ENCODE measurements around the gene UBE2N.

Gene UBE2N

DNA sequence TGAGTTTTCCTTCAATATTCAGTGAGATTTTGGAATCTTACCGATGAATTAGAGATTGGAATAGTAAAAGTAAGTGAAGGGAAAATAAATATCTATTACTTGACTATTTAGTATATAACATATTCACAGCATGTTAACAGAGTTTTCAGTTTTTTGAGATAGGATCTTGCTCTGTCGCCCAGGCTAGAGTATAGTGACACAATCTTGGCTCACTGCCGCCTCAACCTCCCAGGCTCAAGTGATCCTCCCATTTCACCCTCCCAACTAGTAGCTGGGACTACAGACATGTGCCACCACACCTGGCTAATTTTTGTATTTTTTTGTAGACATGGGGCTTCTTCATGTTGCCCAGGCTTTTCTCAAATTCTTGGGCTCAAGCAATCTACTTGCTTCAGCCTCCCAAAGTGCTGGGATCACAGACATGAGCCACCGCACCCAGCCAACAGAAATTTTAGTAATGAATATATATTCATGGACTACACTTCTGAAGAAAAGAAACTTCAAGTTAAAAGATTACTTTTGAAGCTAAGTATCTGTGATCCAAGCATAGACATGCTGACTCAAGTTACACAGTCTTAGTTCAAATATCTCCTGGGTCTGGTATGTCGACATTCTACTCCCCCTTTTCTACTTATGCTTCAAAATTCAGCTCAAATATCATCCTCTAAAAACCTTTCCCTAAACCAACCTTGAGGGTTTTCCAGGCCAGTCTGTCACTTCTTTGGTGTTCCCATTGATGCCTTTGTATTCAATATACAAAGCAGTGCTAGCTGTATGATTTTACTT, 13.8 kb downstream of the UBE2N start:
- H3K36me3 ChIP-seq (ENCODE audit: insufficient read depth, low read length) = no peaks in the 10 kb centered on the region
- H3F3A ChIP-seq (ENCODE audit: low read depth) = no peaks in the 10 kb centered on the region
- H3K27me3 ChIP-seq (ENCODE audit: insufficient read depth, low read length, poor library complexity, severe bottlenecking) = no peaks in the 10 kb centered on the region
- TF ChIP-seq, protein P1, sequence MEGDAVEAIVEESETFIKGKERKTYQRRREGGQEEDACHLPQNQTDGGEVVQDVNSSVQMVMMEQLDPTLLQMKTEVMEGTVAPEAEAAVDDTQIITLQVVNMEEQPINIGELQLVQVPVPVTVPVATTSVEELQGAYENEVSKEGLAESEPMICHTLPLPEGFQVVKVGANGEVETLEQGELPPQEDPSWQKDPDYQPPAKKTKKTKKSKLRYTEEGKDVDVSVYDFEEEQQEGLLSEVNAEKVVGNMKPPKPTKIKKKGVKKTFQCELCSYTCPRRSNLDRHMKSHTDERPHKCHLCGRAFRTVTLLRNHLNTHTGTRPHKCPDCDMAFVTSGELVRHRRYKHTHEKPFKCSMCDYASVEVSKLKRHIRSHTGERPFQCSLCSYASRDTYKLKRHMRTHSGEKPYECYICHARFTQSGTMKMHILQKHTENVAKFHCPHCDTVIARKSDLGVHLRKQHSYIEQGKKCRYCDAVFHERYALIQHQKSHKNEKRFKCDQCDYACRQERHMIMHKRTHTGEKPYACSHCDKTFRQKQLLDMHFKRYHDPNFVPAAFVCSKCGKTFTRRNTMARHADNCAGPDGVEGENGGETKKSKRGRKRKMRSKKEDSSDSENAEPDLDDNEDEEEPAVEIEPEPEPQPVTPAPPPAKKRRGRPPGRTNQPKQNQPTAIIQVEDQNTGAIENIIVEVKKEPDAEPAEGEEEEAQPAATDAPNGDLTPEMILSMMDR (conservative IDR thresholded peaks at IDR 0.05; ENCODE audit: low read length) = no peak
- no peak for TF ChIP-seq EZH2phosphoT487 (IDR thresholded peaks at IDR 0.05; ENCODE audit: borderline replicate concordance)
- H4K20me1 ChIP-seq (ENCODE audit: insufficient read depth, low read length, poor library complexity, severe bottlenecking) = peaks cover 90% of the 10 kb centered on the region
- H3K79me2 ChIP-seq (ENCODE audit: insufficient read depth, low read length) = peaks cover 100% of the 10 kb centered on the region
- peaks cover 16% of the 10 kb centered on the region for H3K4me1 ChIP-seq (ENCODE audit: insufficient read depth, low read length, poor library complexity, severe bottlenecking)
- H2AFZ ChIP-seq (ENCODE audit: low read length) = no peak overlapping the region
- H3K9me3 ChIP-seq (ENCODE audit: insufficient read depth, low read depth, low read length) = no peaks in the 10 kb centered on the region
- no peak overlapping the region for H3K9ac ChIP-seq (ENCODE audit: low read depth, low read length, poor library complexity, severe bottlenecking)
- no peak overlapping the region for H3K4me2 ChIP-seq (ENCODE audit: low read depth, low read length, poor library complexity, severe bottlenecking)
- no peaks in the 10 kb centered on the region for H3K9me2 ChIP-seq (replicated peaks; ENCODE audit: low read depth, low read length)
- H3K4me3 ChIP-seq (ENCODE audit: low read length, poor library complexity, severe bottlenecking) = no peak overlapping the region

DNA sequence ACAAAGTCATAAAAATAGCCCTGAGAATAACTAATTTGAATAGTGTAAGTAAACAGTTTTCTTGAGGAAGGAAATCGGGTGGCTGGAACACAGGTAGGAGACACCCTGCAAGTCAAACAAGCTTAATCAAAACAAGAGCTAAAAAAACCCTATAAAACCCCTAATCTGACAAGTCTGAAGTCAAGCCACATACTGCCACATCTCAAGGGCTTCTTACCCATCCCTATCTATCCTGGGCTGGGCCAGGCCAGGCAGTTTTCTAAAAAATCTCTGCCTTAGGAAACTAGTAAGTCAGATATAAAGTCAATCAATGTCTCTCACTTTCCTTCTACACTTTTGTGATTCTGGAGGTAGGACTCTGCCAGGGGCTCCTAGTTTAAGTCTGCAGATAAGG, 15.3 kb downstream of the UBE2N start:
- no peak overlapping the region for H3K4me2 ChIP-seq (ENCODE audit: low read depth, low read length, poor library complexity, severe bottlenecking)
- no peak overlapping the region for H3K4me3 ChIP-seq (ENCODE audit: low read length, poor library complexity, severe bottlenecking)
- H2AFZ ChIP-seq (ENCODE audit: low read length) = no peak overlapping the region
- TF ChIP-seq, protein P1 (conservative IDR thresholded peaks at IDR 0.05; ENCODE audit: low read length) = no peak
- no peak for TF ChIP-seq EZH2phosphoT487 (IDR thresholded peaks at IDR 0.05; ENCODE audit: borderline replicate concordance)
- no peaks in the 10 kb centered on the region for H3K9me3 ChIP-seq (ENCODE audit: insufficient read depth, low read depth, low read length)
- H3K27me3 ChIP-seq (ENCODE audit: insufficient read depth, low read length, poor library complexity, severe bottlenecking) = no peaks in the 10 kb centered on the region
- peaks cover 100% of the 10 kb centered on the region for H3K79me2 ChIP-seq (ENCODE audit: insufficient read depth, low read length)
- H3F3A ChIP-seq (ENCODE audit: low read depth) = no peaks in the 10 kb centered on the region
- no peaks in the 10 kb centered on the region for H3K9me2 ChIP-seq (replicated peaks; ENCODE audit: low read depth, low read length)
- H3K9ac ChIP-seq (ENCODE audit: low read depth, low read length, poor library complexity, severe bottlenecking) = no peak overlapping the region
- H4K20me1 ChIP-seq (ENCODE audit: insufficient read depth, low read length, poor library complexity, severe bottlenecking) = peaks cover 91% of the 10 kb centered on the region
- no peaks in the 10 kb centered on the region for H3K36me3 ChIP-seq (ENCODE audit: insufficient read depth, low read length)
- H3K4me1 ChIP-seq (ENCODE audit: insufficient read depth, low read length, poor library complexity, severe bottlenecking) = peaks cover 16% of the 10 kb centered on the region

DNA sequence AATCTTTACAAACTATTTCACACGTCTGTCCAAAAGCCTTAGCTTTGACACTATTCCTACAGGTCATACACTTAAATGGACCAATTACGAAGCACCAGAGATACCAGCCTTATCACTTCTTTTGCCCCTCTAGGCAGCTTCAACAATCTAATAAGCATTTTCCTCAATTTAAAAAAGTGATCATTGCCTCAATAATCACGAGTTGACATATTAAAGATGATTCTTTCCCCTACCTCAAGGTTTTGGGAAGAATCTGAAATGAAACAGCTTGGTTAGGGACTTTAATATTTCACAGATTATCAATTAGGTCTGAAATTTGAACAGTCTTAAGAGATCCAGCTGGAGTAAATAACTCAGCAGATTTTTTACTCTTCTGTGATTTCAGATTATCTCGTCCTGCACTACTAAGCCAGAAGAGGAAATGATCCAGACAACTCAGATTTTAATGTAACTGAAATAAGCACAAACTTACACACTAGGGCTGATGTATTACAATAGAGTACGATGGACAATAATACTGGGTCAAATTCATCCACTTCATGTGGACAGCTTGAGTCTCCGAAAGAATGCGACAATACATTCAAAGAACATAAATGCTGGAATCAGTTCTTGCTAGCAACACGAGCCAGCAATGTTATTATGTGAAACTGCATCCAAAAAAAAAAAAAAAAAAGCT, 15.9 kb downstream of the UBE2N start:
- H3K79me2 ChIP-seq (ENCODE audit: insufficient read depth, low read length) = peaks cover 100% of the 10 kb centered on the region
- no peaks in the 10 kb centered on the region for H3K27me3 ChIP-seq (ENCODE audit: insufficient read depth, low read length, poor library complexity, severe bottlenecking)
- no peak overlapping the region for H3K4me3 ChIP-seq (ENCODE audit: low read length, poor library complexity, severe bottlenecking)
- peaks cover 16% of the 10 kb centered on the region for H3K4me1 ChIP-seq (ENCODE audit: insufficient read depth, low read length, poor library complexity, severe bottlenecking)
- H2AFZ ChIP-seq (ENCODE audit: low read length) = no peak overlapping the region
- H3K9me2 ChIP-seq (replicated peaks; ENCODE audit: low read depth, low read length) = no peaks in the 10 kb centered on the region
- no peaks in the 10 kb centered on the region for H3F3A ChIP-seq (ENCODE audit: low read depth)
- H3K4me2 ChIP-seq (ENCODE audit: low read depth, low read length, poor library complexity, severe bottlenecking) = no peak overlapping the region
- no peaks in the 10 kb centered on the region for H3K9me3 ChIP-seq (ENCODE audit: insufficient read depth, low read depth, low read length)
- peaks cover 90% of the 10 kb centered on the region for H4K20me1 ChIP-seq (ENCODE audit: insufficient read depth, low read length, poor library complexity, severe bottlenecking)
- H3K9ac ChIP-seq (ENCODE audit: low read depth, low read length, poor library complexity, severe bottlenecking) = no peak overlapping the region
- TF ChIP-seq, protein P1 (conservative IDR thresholded peaks at IDR 0.05; ENCODE audit: low read length) = no peak
- TF ChIP-seq EZH2phosphoT487 (IDR thresholded peaks at IDR 0.05; ENCODE audit: borderline replicate concordance) = no peak
- no peaks in the 10 kb centered on the region for H3K36me3 ChIP-seq (ENCODE audit: insufficient read depth, low read length)

Measured in Loucy (cell line).